Neural progenitor cell (in vitro differentiated cells): ENCODE results near the gene MRPL27.

Source experiments
- EZH2 ChIP-seq: fragments of 200-600 bp; sonication (generic); IDR thresholded peaks from 2 replicates; pipeline ENCODE4 v1.6.1; 2017; ENCODE audit warnings: antibody characterized with exemption, mild to moderate bottlenecking, moderate library complexity
- EZH2phosphoT487 ChIP-seq: fragments of 200-600 bp; sonication (generic); IDR thresholded peaks from 2 replicates; pipeline ENCODE4 v1.6.1; 2017; ENCODE audit warnings: antibody characterized with exemption
- TF ChIP-seq, protein P1 (sequence below): fragments of 200-600 bp; sonication (generic); IDR thresholded peaks from 2 replicates; pipeline ENCODE4 v1.5.1; 2017; ENCODE audit warnings: antibody characterized with exemption, mild to moderate bottlenecking

DNA sequence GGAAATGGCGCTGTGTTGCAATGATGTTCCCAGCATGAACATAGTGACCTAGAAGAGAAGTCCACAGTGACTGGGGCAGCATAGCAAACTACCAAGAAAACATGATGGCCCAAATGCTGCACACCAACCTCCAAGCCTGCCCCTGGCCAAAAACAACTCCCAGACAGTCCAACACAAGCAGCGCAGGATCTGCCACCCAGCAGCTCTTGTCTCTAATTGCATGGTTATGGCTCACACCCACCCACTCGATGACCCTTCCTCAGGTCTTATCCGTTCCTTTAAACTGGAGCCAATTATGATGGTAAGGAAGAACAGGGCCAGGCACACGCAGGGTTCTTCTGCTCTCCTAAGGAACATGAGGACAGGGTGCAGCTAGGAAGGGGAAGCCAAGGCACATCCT, 2.9 kb downstream of the MRPL27 start:
- TF ChIP-seq, protein P1, sequence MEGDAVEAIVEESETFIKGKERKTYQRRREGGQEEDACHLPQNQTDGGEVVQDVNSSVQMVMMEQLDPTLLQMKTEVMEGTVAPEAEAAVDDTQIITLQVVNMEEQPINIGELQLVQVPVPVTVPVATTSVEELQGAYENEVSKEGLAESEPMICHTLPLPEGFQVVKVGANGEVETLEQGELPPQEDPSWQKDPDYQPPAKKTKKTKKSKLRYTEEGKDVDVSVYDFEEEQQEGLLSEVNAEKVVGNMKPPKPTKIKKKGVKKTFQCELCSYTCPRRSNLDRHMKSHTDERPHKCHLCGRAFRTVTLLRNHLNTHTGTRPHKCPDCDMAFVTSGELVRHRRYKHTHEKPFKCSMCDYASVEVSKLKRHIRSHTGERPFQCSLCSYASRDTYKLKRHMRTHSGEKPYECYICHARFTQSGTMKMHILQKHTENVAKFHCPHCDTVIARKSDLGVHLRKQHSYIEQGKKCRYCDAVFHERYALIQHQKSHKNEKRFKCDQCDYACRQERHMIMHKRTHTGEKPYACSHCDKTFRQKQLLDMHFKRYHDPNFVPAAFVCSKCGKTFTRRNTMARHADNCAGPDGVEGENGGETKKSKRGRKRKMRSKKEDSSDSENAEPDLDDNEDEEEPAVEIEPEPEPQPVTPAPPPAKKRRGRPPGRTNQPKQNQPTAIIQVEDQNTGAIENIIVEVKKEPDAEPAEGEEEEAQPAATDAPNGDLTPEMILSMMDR: no peak
- TF ChIP-seq EZH2: no peak
- no peak for TF ChIP-seq EZH2phosphoT487
